GM21529 (cell line): ENCODE data around the gene CHCHD3.

Source experiments
- ATAC-seq: cut with Tn5 transposase; IDR thresholded peaks from one replicate; pipeline ENCODE4 v1.9.1; 2021; ENCODE audit not compliant: unreplicated experiment

The CHCHD3 gene

DNA sequence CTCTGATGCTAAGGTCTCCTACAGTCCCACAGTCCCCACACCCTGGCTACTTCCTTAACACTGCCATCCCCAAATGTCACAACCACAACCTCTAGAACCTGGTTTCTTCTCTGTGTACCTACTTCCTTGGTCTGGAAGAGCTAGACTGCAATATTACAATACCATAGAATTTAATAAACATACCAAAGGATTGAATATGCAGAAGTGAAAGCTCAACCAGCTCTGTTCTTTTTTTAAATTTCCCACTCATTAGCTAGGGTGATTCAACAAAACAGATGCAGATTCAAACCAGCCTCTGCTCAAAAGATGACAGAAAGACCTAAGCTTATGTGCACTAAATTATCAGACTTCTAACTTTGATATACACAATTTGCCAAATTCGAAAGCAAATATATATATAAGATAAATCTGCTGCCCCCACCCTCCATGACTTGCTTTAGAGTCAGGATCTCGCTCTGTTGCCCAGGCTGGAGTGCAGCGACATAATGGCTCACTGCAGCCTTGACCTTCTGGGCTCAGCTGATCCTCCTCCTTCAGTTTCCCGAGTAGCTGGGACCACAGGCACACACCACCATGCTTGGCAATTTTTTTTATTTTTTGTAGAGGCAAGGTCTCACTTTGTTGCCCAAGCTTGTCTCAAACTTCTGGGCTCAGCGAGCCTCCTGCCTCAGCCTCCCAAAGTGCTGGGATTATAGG, 212.6 kb downstream of the CHCHD3 start:
- no peak for ATAC-seq

DNA sequence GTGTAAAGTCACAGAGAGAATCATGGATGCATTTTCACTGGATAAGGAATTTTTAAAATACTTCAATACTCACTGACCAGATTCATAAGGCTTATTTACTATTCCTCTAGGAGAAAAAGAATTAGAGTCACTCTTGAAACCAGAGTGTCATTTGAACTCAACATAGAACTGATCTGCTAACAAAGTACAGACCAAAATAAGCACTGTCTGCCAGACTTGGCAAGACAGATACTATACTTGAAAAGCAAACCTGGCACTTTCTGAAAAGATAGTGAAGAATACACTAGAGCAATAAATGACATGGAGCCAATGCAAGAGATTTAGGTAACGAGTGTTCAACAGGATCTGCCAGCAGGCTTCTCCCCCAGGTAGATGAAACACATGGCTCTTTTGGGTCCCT, 215.3 kb downstream of the CHCHD3 start:
- ATAC-seq = no peak

DNA sequence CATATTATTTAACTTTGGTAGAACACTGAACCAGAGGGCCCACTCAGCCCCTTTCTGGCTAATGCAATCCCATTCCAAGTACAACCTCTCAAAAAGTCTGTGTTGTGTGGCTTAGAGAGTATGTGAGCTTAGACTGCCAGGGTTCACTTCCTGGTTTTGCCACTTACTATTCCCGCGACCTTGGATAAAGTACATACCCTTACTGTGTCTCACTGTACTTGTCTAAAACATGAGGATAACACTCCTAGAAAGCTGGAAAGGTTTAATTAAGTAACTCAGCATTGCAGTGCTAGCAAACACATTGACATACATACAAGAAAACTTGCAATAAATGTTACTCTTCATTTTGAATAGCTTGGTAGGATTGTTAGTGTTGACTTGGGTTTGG, 215.8 kb downstream of the CHCHD3 start:
- ATAC-seq = no peak

DNA sequence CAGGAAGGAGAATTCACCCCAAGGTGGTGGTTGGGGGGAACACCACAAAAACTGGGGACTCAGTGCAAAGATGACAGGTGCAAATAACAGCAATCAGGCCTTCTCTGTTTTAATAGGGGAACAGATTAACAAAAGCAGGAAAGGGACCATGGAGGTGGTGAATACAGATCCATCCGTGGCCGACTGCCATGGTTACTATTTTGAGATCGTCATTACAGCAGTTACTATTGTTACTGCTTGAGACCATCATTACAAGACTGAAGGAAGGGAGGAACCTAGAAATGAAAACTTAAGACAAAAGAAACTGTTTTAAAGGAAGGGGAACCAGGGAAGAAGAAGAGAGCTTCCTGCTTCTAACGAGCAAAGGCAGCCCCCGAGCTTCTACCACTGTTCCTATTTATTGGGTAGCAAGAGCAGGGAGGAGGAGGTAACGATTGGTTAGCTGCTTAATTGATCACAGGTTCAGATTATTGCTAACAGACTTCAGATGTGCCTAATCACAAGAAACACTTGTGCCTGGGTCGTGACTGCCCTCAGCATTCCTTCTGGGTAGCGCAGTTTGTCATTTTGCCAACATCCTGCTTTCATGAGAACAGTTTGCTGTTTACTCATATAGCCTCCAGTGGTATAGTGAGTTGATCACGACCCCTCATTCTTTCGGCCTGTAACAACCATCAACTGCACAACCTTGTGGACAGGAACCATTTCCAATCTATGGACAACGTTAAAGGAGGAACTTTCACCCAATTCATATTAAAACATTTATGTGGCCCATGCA, 216.3 kb downstream of the CHCHD3 start:
- no peak for ATAC-seq

- no peak for ATAC-seq
These were observed 219.8 kb downstream of the CHCHD3 start for GRCh38 chr7:132861940-132862554.

DNA sequence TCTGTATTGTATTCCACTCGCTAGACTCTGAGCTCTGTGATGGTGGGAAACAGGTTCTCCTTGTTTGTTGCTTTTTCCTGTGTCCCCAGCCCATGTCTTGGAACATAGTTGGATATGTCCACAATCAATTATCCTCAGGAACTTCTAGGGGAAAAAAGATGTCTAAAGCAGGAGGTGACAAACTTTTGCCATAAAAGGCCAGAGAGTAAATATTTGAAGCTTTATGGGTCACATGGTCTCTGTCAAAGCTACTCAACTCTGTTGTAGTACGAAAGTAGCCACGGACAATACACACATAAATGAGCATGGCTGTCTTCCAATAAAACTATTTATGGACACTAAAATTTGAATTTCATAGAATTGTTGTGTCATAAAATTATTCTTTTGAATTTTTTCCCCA, 220.5 kb downstream of the CHCHD3 start:
- ATAC-seq = no peak

DNA sequence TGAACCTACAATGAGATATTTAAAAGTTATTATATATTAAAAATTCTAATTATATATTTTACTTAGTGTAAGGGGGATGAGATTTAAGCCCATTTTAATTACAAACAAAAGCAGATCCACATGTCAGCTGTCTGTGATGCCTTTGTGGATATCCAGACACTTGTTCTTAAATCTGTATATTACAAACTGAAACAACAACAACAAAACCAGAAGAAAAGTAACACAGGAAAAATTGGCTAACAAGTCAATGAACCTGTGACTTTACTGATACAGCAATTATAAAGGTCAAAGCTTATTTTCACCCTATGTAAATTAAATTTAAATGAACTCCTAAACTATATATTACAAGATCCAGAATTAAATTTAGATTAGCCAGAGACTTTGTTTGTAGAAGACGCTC, 222.7 kb downstream of the CHCHD3 start:
- no peak for ATAC-seq

- no peak for ATAC-seq
These were observed 223.1 kb downstream of the CHCHD3 start for GRCh38 chr7:132858760-132859159.

DNA sequence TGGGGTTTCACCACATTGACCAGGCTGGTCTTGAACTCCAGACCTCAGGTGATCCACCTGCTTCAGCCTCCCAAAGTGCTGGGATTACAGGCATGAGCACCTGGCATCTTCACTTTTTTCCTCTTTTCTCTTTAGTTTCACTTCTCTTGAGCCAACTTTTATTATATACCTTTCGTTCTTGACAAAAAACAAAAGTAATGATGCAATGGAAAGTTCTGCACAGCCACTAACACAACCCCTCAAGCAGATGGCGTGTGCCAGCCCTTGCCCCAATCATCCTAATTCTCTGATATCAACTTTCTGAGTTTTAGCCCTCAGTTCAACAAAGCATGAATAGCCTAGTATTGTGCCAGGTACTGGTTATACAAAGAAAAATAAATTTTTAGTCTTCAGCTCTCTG, 223.6 kb downstream of the CHCHD3 start:
- ATAC-seq = no peak

- no peak for ATAC-seq
These were observed 224.2 kb downstream of the CHCHD3 start for GRCh38 chr7:132857703-132858102.

GRCh38 chr7:132857031-132857430, 224.9 kb downstream of the CHCHD3 start:
- no peak for ATAC-seq

DNA sequence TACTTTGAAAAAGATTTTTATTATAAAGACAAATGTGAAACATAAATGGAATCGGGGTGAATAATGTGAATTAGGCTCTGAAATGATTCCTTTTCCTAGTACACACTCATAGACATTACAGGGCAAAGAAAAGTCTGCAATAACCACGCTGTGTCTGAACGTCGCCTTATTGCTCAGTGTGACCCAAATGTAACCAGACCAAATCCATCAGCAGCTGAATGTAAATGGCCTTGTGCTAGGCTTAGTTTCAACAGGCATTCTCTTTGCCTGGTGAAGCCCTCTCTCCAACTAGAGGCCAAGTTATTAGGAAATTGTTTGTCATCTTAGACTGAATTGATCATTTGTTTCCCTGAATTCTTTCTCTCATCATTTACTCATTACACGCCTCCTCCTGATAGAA, 225.5 kb downstream of the CHCHD3 start:
- ATAC-seq = no peak

DNA sequence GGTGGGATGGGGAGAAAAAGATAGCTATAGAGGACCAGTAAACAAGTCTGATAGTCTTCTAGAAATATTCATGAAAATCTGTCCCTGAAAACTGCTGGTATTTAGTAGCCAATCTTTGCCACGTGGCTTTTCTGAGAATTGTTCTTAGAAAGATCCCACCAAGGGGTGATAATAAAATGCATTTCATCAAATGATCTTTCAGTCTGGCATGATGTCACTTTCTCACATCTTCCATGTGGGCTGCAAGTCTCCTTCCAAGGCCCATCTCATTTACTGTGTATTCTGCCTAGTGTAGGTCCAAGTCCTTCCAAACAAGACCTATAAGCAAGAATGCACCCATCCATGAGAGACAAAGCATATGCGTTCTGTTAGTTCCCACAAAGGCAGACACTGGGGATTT, 226.0 kb downstream of the CHCHD3 start:
- ATAC-seq = no peak

- no peak for ATAC-seq
These were observed 227.7 kb downstream of the CHCHD3 start for GRCh38 chr7:132854238-132854637.

GRCh38 chr7:132847376-132847775, 234.5 kb downstream of the CHCHD3 start:
- ATAC-seq = no peak

DNA sequence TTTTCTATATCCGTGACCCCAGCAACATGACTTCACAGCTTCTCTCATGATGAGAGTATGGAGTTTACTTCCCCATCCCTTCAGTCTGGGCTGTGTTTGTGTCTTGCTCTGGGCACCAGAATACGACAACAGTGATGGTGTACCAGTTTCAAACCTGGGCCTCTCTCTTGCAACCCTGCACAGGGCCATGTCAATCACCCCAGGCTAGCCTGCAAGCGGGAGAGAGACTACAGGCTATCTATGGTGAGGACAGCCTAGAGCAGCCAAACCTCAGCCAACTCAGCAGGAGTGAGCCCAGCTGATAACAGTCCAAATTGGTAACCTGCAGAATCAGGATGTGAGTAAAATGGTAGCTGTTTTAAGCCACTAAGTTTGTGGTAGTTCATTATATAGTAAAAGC, 235.8 kb downstream of the CHCHD3 start:
- no peak for ATAC-seq

DNA sequence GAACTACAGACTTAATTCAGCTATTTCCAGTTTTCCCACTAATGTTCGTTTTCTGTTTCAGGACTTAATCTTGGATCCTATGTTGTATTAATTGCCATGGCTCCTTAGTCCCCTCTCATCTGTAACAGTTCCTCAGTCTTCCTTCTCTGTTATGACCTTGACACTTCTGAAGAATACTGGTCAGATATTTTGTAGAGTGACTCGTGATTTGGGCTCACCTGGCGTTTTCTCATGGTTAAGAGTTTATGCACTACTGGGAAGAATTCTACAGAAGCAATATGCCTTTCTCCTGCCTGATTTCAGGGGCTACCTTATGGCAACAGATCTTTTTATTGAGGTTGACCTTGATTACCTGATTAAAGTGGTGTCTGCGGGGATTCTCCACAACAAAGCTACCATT, 239.4 kb downstream of the CHCHD3 start:
- no peak for ATAC-seq

GRCh38 chr7:132840199-132840598, 241.7 kb downstream of the CHCHD3 start:
- ATAC-seq = no peak

GRCh38 chr7:132838313-132838712, 243.6 kb downstream of the CHCHD3 start:
- no peak for ATAC-seq

DNA sequence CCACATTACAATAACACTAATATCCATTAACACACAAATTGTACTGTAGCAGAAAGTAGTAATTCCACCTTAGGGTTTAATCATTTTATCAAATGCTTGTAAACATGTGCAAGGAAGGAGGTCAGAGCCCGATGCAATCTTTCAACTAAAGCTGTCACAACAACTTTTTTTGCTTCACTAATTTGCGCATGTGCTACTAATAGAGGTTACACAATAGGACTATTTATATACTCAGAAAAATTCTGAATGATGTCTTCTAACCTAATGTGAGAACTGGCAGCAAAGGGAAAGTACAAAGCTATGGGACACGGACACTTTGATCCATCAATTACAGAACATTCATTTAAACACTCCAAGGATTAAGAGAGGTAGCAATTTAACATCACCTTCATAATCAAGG, 244.4 kb downstream of the CHCHD3 start:
- ATAC-seq = no peak

DNA sequence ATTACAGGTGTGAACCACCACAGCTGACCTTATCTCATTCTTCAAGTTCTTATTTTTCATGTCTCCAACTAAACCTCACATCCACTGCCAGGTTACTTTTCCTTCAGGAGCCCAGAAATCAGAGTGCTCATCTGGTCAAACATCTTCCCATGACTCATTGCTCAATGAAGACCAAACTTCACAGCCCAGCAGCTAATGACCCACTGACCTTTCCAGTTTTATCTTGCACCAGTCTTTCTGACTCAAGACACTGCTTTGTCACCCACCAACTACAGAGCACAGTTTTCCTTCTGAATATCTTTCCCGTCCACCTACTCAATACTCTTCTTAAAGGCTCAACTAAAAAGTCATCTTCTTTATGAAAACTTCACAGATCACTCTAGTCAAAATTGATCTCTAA, 245.1 kb downstream of the CHCHD3 start:
- ATAC-seq = no peak

DNA sequence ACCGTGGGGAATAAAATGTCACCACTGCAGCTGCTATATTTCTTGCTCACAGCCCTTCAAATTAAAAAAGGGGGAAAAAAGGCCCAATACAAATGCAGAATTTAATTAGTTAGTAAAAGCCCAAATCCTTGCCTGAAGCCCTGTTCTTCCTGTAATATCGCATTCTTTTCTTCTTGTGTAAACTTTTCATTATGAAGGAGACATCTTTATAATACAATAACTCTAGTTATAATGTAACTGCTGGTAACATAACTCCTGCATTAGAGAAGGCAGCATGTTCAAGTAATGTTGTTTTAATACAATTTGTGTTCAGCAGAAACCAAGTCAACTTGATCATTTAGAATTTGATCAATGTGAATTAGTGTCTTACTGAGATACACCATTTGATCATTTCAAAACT, 250.9 kb downstream of the CHCHD3 start:
- ATAC-seq = no peak
